H1 (cell line): ENCODE measurements around the gene HMG20A. TPM values are rescaled to one million over a fixed set of nuclear protein-coding genes. Genes with fewer than 3 reads are reported as not detected.

Experiments
- CTCF ChIA-PET: fragments of 300-600 bp; sonication (Branson Sonifier 250); formaldehyde crosslinking; loops from one replicate; lab custom pipeline; 2021; ENCODE audit not compliant: partially characterized antibody; lab: Charles Lee
- POLR2A ChIA-PET: fragments of 300-600 bp; sonication (Branson Sonifier 250); formaldehyde crosslinking; loops from one replicate; lab custom pipeline; 2021; ENCODE audit warnings: inconsistent platforms; ENCODE audit not compliant: partially characterized antibody; lab: Charles Lee
- DNase-seq, 2 experiments: peaks; one replicate each; pipeline versions ENCODE4 v3.0.0 to v3.0.0-alpha.2; 2010 to 2022; ENCODE audit warnings: low spot score in 2 of 2, low read depth in 1 of 2, mixed read lengths in 1 of 2
- FAIRE-seq: peaks from 2 replicates; lab custom pipeline; 2011; peaks lifted over from hg19 to GRCh38; lab: Jason Lieb, UNC
- H2AFZ ChIP-seq: 2 replicates; pipeline ENCODE4 v1.8.1; 2012; ENCODE audit warnings: low read length, inconsistent platforms
- H2AK5ac ChIP-seq: 2 replicates; pipeline ENCODE4 v1.6.1; 2013; ENCODE audit warnings: low read depth, low read length
- H2BK120ac ChIP-seq: replicated peaks from 2 replicates; pipeline ENCODE3; 2013; ENCODE audit warnings: low read depth, low read length, inconsistent platforms
- H2BK12ac ChIP-seq: 2 replicates; pipeline ENCODE4 v1.6.1; 2013; ENCODE audit warnings: low read depth, low read length
- H2BK15ac ChIP-seq: 2 replicates; pipeline ENCODE4 v1.6.1; 2013; ENCODE audit warnings: low read length
- H2BK20ac ChIP-seq: 2 replicates; pipeline ENCODE4 v1.6.1; 2013; ENCODE audit warnings: low read length
- H2BK5ac ChIP-seq: 2 replicates; pipeline ENCODE4 v1.6.1; 2013; ENCODE audit warnings: low read depth, low read length
- H3K14ac ChIP-seq: 2 replicates; pipeline ENCODE4 v1.6.1; 2013; ENCODE audit warnings: inconsistent platforms; ENCODE audit not compliant: insufficient read length
- H3K18ac ChIP-seq: 2 replicates; pipeline ENCODE4 v1.6.1; 2013; ENCODE audit warnings: low read length; ENCODE audit errors: extremely low read depth
- H3K23ac ChIP-seq: 2 replicates; pipeline ENCODE4 v1.6.1; 2013; ENCODE audit warnings: inconsistent platforms; ENCODE audit not compliant: insufficient read length
- H3K23me2 ChIP-seq: 2 replicates; pipeline ENCODE4 v1.6.1; 2013; ENCODE audit warnings: low read depth, low read length
- H3K27ac ChIP-seq: 2 replicates; pipeline ENCODE4 v1.6.1; 2011; ENCODE audit warnings: low read depth, low read length, inconsistent platforms
- H3K27me3 ChIP-seq, 4 experiments: replicated peaks in 1 of 4; 1 replicate in 1 of 4; 2 replicates in 3 of 4; pipeline versions ENCODE4 v1.6.1 to v1.8.1; 2011 to 2013; ENCODE audit warnings: low read length in 3 of 4, mild to moderate bottlenecking in 3 of 4, inconsistent platforms in 2 of 4, mixed read lengths in 2 of 4, moderate library complexity in 1 of 4; ENCODE audit not compliant: control insufficient read depth in 3 of 4, insufficient read depth in 3 of 4; ENCODE audit errors: extremely low read depth in 1 of 4
- H3K36me3 ChIP-seq, 4 experiments: 2 replicates each; pipeline versions ENCODE4 v1.6.1 to v1.8.1; 2011 to 2013; ENCODE audit warnings: mild to moderate bottlenecking in 4 of 4, low read length in 3 of 4, moderate library complexity in 2 of 4, control low read depth in 1 of 4, inconsistent platforms in 1 of 4; ENCODE audit not compliant: insufficient read depth in 4 of 4, control insufficient read depth in 2 of 4
- H3K4ac ChIP-seq: replicated peaks from 2 replicates; pipeline ENCODE3; 2013; ENCODE audit warnings: low read length, low read depth, mixed read lengths, inconsistent platforms; ENCODE audit not compliant: insufficient read length
- H3K4me1 ChIP-seq, 4 experiments: replicated peaks in 1 of 4; 1 replicate in 1 of 4; 2 replicates in 3 of 4; pipeline versions ENCODE4 v1.6.1 to v1.8.1; 2011 to 2013; ENCODE audit warnings: low read length in 3 of 4, inconsistent platforms in 2 of 4, mixed read lengths in 1 of 4; ENCODE audit not compliant: insufficient read depth in 4 of 4, control insufficient read depth in 3 of 4
- H3K4me2 ChIP-seq, 2 experiments: 2 replicates each; pipeline versions ENCODE4 v1.6.1 to v1.8.1; 2011 to 2013; ENCODE audit warnings: low read depth in 2 of 2, low read length in 2 of 2, control low read depth in 1 of 2, inconsistent platforms in 1 of 2, mild to moderate bottlenecking in 1 of 2; ENCODE audit not compliant: insufficient read depth in 1 of 2
- H3K4me3 ChIP-seq, 4 experiments: fragments of 200-600, 300-600 bp in 1 of 4; sonication (generic), shearing (Covaris generic), sonication (Bioruptor Twin) in 1 of 4; 2 replicates each; pipeline versions ENCODE4 v1.5.1 to v1.8.1; 2011 to 2016; ENCODE audit warnings: low read length in 4 of 4, low read depth in 3 of 4, control low read depth in 2 of 4, inconsistent platforms in 2 of 4, mild to moderate bottlenecking in 2 of 4, mixed read lengths in 1 of 4, moderate library complexity in 1 of 4; ENCODE audit not compliant: insufficient read depth in 2 of 4; ENCODE audit errors: extremely low read depth in 1 of 4
- H3K56ac ChIP-seq: replicated peaks from 2 replicates; pipeline ENCODE3; 2013; ENCODE audit warnings: low read depth, mild to moderate bottlenecking, mixed read lengths, low read length, inconsistent platforms; ENCODE audit not compliant: insufficient read length
- H3K79me1 ChIP-seq: 2 replicates; pipeline ENCODE4 v1.6.1; 2013; ENCODE audit warnings: low read depth, low read length, control low read depth
- H3K79me2 ChIP-seq, 2 experiments: 2 replicates each; pipeline versions ENCODE4 v1.6.1 to v1.8.1; 2012 to 2013; ENCODE audit warnings: low read length in 2 of 2, mild to moderate bottlenecking in 2 of 2, inconsistent platforms in 1 of 2; ENCODE audit not compliant: insufficient read depth in 2 of 2, control insufficient read depth in 1 of 2
- H3K9ac ChIP-seq, 4 experiments: replicated peaks in 1 of 4; 1 replicate in 1 of 4; 2 replicates in 3 of 4; pipeline versions ENCODE4 v1.6.1 to v1.8.1; 2011 to 2013; ENCODE audit warnings: low read depth in 3 of 4, low read length in 3 of 4, control low read depth in 2 of 4, mild to moderate bottlenecking in 2 of 4, moderate library complexity in 2 of 4, inconsistent platforms in 1 of 4; ENCODE audit errors: extremely low read depth in 1 of 4
- H3K9me3 ChIP-seq, 2 experiments: 2 replicates each; pipeline versions ENCODE4 v1.6.1 to v1.8.1; 2012 to 2013; ENCODE audit warnings: mild to moderate bottlenecking in 2 of 2, moderate library complexity in 2 of 2, control low read depth in 1 of 2, inconsistent platforms in 1 of 2, low read depth in 1 of 2, low read length in 1 of 2, mixed read lengths in 1 of 2; ENCODE audit not compliant: insufficient read depth in 2 of 2
- H4K20me1 ChIP-seq, 2 experiments: replicated peaks in 1 of 2; 2 replicates each; pipeline versions ENCODE3 to v1.8.1; 2011 to 2013; ENCODE audit warnings: inconsistent platforms in 2 of 2, low read length in 2 of 2, mild to moderate bottlenecking in 1 of 2; ENCODE audit not compliant: insufficient read depth in 2 of 2, control insufficient read depth in 1 of 2
- H4K5ac ChIP-seq: 2 replicates; pipeline ENCODE4 v1.6.1; 2013; ENCODE audit warnings: low read length, low read depth, mixed read lengths, inconsistent platforms; ENCODE audit not compliant: insufficient read length
- H4K8ac ChIP-seq: 2 replicates; pipeline ENCODE4 v1.8.0; 2013; ENCODE audit warnings: mild to moderate bottlenecking, moderate library complexity, low read length, inconsistent platforms; ENCODE audit not compliant: insufficient read depth; ENCODE audit errors: extremely low read depth
- H4K91ac ChIP-seq: replicated peaks from 2 replicates; pipeline ENCODE3; 2013; ENCODE audit warnings: low read length, mixed read lengths, inconsistent platforms; ENCODE audit not compliant: insufficient read length
- ASH2L ChIP-seq: fragments of 200-600, 300-600 bp; sonication (generic); IDR thresholded peaks from one replicate; pipeline ENCODE4 v1.7.1; 2017; ENCODE audit warnings: low read length
- FOSL1 ChIP-seq: IDR thresholded peaks from 2 replicates; pipeline ENCODE4 v1.6.1; 2011; ENCODE audit warnings: mild to moderate bottlenecking, low read depth, low read length, moderate library complexity; ENCODE audit not compliant: insufficient read depth
- NRF1 ChIP-seq: IDR thresholded peaks from 2 replicates; pipeline ENCODE4 v1.6.1; 2011; ENCODE audit warnings: mild to moderate bottlenecking, low read depth, low read length, improper control_type of control experiment
- PHF8 ChIP-seq: fragments of 200-600 bp; sonication (generic); conservative IDR thresholded peaks from 2 replicates; pipeline ENCODE4 v1.7.1; 2012; ENCODE audit warnings: low read depth, mild to moderate bottlenecking, inconsistent platforms, low read length, moderate library complexity
- RAD21 ChIP-seq, 2 experiments: IDR thresholded peaks in 1 of 2; conservative IDR thresholded peaks in 1 of 2; 2 replicates each; pipeline ENCODE4 v1.6.1; 2011; ENCODE audit warnings: low read depth in 2 of 2, low read length in 2 of 2, improper control_type of control experiment in 1 of 2, inconsistent platforms in 1 of 2, mild to moderate bottlenecking in 1 of 2, moderate library complexity in 1 of 2
- SRF ChIP-seq: IDR thresholded peaks from 2 replicates; pipeline ENCODE4 v1.6.1; 2011; ENCODE audit warnings: mild to moderate bottlenecking, low read depth, low read length, moderate library complexity
- WGBS, 2 experiments: shearing (Covaris generic) in 1 of 2; methylation state at CpG; one replicate each; pipeline versions ENCODE4 v1.1.6 to v1.1.7; 2013 to 2015; ENCODE audit warnings: low lambda C conversion rate in 2 of 2, mixed read lengths in 2 of 2, inconsistent platforms in 1 of 2, low coverage in 1 of 2, missing lambda C conversion rate in 1 of 2; ENCODE audit not compliant: insufficient replicate concordance in 2 of 2, insufficient coverage in 1 of 2, insufficient read length in 1 of 2; ENCODE audit errors: extremely low coverage in 1 of 2, missing lambda C conversion rate in 1 of 2; 5-methylcytosine and 5-hydroxymethylcytosine counted together
- polyA plus RNA-seq, 7 experiments: library from polyadenylated mRNA; depleted of rRNA in 3 of 7; stranded (reverse) in 5 of 7; unstranded in 2 of 7; fragments of >200 nt in 5 of 7; fragments of 200-250 nt in 2 of 7; gene quantifications; 1 replicate in 5 of 7; 2 replicates in 1 of 7; 4 replicates in 1 of 7; pipeline versions ENCODE4 v1.2.1 to v1.2.3, GENCODE V29; 2011 to 2013; ENCODE audit warnings: missing spikeins in 2 of 7, mixed read lengths in 2 of 7
- total RNA-seq: library from RNA; stranded (reverse); fragmentation: NEBNext Ultra II Directional; extraction: Animal tissue kit (Norgen Biotek cat#: 25700); gene quantifications from 2 replicates; pipeline ENCODE4 v1.2.1, GENCODE V29; 2021

HMG20A gene
- total and polyA plus RNA-seq, 2 of the 8 experiments (the other 6 are each of a cell fraction or from before 2014, with no cell fraction given): 52.1 to 59.7 TPM

- H3K36me3 ChIP-seq: peaks cover 0 to 25% (median 13%) of the 10 kb centered on the region in 4 experiments; a peak in 6 of 8 replicates
- H3K4ac ChIP-seq: no peak overlapping the region
- H3K18ac ChIP-seq: no peak overlapping the region
- no peak overlapping the region for H3K14ac ChIP-seq
- WGBS, 2 experiments: 93% methylated on average over 2 of the region's 2 CpGs; no CpG with 5 or more reads in 1 of the 2 experiments
- H3K56ac ChIP-seq: no peak overlapping the region
- H3K23ac ChIP-seq: no peak overlapping the region
- no peak overlapping the region for H2BK12ac ChIP-seq
- H4K20me1 ChIP-seq: peaks cover 0 to 1% of the 10 kb centered on the region in 2 experiments
- no peaks in the 10 kb centered on the region for H3K27me3 ChIP-seq
- FAIRE-seq (no peak), DNase-seq (no peak)
- H4K5ac ChIP-seq: no peak overlapping the region
- no peak overlapping the region for H2BK120ac ChIP-seq
- no peak overlapping the region for H3K9ac ChIP-seq
- no peak overlapping the region for H2BK15ac ChIP-seq
- H3K4me2 ChIP-seq: no peak overlapping the region
- no peak overlapping the region for H4K91ac ChIP-seq
- H4K8ac ChIP-seq: no peak overlapping the region
- no peaks in the 10 kb centered on the region for H3K79me2 ChIP-seq
- H3K4me3 ChIP-seq: no peak overlapping the region
- peaks cover 0 to 2% (median 0%) of the 10 kb centered on the region in 4 experiments; a peak in 3 of 7 replicates for H3K4me1 ChIP-seq
- no peak overlapping the region for H2BK20ac ChIP-seq
- POLR2A ChIA-PET: no interaction called here
- no peak overlapping the region for H3K27ac ChIP-seq
- H3K23me2 ChIP-seq: no peaks in the 10 kb centered on the region
- no peaks in the 10 kb centered on the region for H3K9me3 ChIP-seq
- H2BK5ac ChIP-seq: no peak overlapping the region
- TF ChIP-seq SRF (no peak), PHF8 (no peak), FOSL1 (no peak), RAD21 (IDR thresholded peaks at IDR 0.05 in 1 of 2, conservative IDR thresholded peaks at IDR 0.05 in 1 of 2; ENCODE audit: low read depth in 2 of 2, low read length in 2 of 2) (no peak), ASH2L (no peak), NRF1 (no peak)
- H2AK5ac ChIP-seq: no peak overlapping the region
- H3K79me1 ChIP-seq: no peaks in the 10 kb centered on the region
- H2AFZ ChIP-seq: no peak overlapping the region
- CTCF ChIA-PET: interaction anchor here (0.8 to 2.5 kb wide), 5 partner anchors 22 to 366 kb away, joined by 3 to 12 read pairs (median 5); no protein-coding TSS in a partner anchor
These were observed 54.3 kb downstream of the HMG20A start for GRCh38 chr15:77475001-77475400.
